Activated naive CD4-positive, alpha-beta T cell treated with anti-CD3 and anti-CD28 coated beads, Interleukin-2, amount 50 U/mL, for 24 hours (primary cell): ENCODE measurements around the gene CYP26B1.

Experiments used
- H3K27ac Mint-ChIP-seq: one replicate; pipeline ENCODE4 v1.8.0; 2021; ENCODE audit warnings: mild to moderate bottlenecking, mixed read lengths
- H3K27me3 Mint-ChIP-seq: one replicate; pipeline ENCODE4 v1.8.0; 2021; ENCODE audit warnings: mixed read lengths
- H3K36me3 Mint-ChIP-seq: one replicate; pipeline ENCODE4 v1.8.0; 2021; ENCODE audit warnings: mixed read lengths
- H3K4me1 Mint-ChIP-seq: one replicate; pipeline ENCODE4 v1.8.0; 2021; ENCODE audit warnings: mixed read lengths
- H3K4me3 Mint-ChIP-seq: one replicate; pipeline ENCODE4 v1.8.0; 2021; ENCODE audit warnings: mild to moderate bottlenecking, mixed read lengths
- H3K9me3 Mint-ChIP-seq: one replicate; pipeline ENCODE4 v1.8.0; 2021; ENCODE audit warnings: mixed read lengths

Gene CYP26B1

DNA sequence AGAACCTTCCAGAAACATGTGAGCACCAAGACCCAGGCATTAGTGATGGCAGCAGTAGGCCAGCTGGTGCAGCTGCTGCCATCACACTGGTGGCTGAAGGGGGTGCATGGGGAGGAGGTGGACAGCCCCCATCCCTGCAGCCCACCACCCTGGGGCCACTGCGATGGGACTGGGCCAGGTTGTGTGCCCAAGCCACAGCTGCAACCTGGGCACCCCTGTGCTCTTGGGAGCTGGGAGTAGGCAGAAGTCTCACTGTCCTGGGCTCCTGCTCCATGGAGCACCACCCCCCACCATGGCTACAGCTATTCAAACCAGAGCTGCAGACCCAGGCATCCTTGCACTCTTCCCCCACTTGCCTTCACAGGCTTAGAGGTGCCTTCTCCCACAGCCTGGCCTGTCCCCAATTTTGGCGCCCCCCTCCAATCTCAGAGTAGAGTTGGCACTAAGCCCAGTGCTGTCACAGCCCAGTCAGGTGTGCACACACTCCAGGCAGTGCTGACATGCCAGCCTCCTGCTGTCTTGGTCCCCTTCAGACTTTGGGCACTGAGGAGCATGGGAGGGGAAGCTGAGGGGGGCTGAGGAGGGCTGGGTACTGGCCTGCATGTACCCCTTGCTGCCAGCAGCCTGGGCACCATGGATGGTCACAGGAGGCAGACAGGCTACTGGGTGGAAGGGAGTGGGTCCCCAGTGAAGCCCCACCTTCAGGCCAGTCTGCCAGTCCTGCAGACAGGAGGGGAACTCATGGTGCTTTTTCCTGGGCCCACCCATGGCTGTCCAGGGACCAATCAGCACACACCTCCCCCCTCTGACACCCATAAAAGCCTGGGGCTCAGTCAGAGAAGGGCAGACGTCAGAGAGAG is 67.1 kb downstream of the CYP26B1 start:
- no peak overlapping the region for H3K4me3 Mint-ChIP-seq
- no peaks in the 10 kb centered on the region for H3K4me1 Mint-ChIP-seq
- no peak overlapping the region for H3K27ac Mint-ChIP-seq
- no peaks in the 10 kb centered on the region for H3K36me3 Mint-ChIP-seq
- peaks cover 6% of the 10 kb centered on the region for H3K9me3 Mint-ChIP-seq
- H3K27me3 Mint-ChIP-seq, result peaks cover 5% of the 10 kb centered on the region
